ENCODE measurements around the gene RPS6KB1.
"Not testable (repeated sequence)": the region's sequence is repeated elsewhere in the genome, so short reads cannot be mapped to it uniquely, and the experiment has no call there.

DNA sequence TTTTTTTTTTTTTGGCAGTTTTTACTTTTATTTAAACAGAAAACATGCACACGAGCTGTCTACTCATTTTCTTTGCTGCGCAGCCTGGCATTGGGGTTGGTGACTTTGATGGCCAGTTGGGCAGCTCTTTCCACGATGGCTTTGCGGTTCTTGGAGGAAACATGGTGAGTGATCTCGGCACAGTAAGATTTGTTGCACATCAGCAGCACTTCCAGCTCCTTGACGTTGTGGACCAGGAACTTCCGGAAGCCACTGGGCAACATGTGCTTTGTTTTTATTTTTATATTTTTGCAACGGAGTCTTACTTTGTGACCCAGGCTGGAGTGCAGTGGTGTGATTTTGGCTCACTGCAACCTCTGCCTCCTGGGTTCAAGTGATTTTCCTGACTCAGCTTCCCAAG, 80.6 kb downstream of the RPS6KB1 start:
- TF ChIP-seq, protein P1, sequence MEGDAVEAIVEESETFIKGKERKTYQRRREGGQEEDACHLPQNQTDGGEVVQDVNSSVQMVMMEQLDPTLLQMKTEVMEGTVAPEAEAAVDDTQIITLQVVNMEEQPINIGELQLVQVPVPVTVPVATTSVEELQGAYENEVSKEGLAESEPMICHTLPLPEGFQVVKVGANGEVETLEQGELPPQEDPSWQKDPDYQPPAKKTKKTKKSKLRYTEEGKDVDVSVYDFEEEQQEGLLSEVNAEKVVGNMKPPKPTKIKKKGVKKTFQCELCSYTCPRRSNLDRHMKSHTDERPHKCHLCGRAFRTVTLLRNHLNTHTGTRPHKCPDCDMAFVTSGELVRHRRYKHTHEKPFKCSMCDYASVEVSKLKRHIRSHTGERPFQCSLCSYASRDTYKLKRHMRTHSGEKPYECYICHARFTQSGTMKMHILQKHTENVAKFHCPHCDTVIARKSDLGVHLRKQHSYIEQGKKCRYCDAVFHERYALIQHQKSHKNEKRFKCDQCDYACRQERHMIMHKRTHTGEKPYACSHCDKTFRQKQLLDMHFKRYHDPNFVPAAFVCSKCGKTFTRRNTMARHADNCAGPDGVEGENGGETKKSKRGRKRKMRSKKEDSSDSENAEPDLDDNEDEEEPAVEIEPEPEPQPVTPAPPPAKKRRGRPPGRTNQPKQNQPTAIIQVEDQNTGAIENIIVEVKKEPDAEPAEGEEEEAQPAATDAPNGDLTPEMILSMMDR (IDR thresholded peaks at IDR 0.05 in 8 of 11, conservative IDR thresholded peaks at IDR 0.05 in 3 of 11): not testable (repeated sequence)
- TF ChIP-seq POLR2AphosphoS5, POLR2A (IDR thresholded peaks at IDR 0.05): not testable (repeated sequence)
